HG02938 (cell line): ENCODE data around the gene BTN2A1.
"Not testable (repeated sequence)": the region's sequence is repeated elsewhere in the genome, so short reads cannot be mapped to it uniquely, and the experiment has no call there.

ENCODE experiments used
- ATAC-seq: cut with Tn5 transposase; IDR thresholded peaks from one replicate; pipeline ENCODE4 v1.9.1; 2021; ENCODE audit warnings: mild to moderate bottlenecking, moderate library complexity; ENCODE audit not compliant: unreplicated experiment

The BTN2A1 gene

GRCh38 chr6:26457806-26458688, at the start of gene BTN2A1:
BTN2A1 (plus strand) TSS chr6:26457955; CDS start chr6:26458637, 682 bp downstream.
- ATAC-seq = peak; percentile 95

- ATAC-seq = no peak
These were observed 48.7 kb upstream of the BTN2A1 start for GRCh38 chr6:26408828-26409730.

GRCh38 chr6:26411751-26412150, 46.0 kb upstream of the BTN2A1 start:
- ATAC-seq = no peak

GRCh38 chr6:26412228-26412627, 45.5 kb upstream of the BTN2A1 start:
- ATAC-seq = no peak

GRCh38 chr6:26412954-26413353, 44.8 kb upstream of the BTN2A1 start:
- no peak for ATAC-seq

- ATAC-seq = no peak
These were observed 43.5 kb upstream of the BTN2A1 start for GRCh38 chr6:26414281-26414680.

- no peak for ATAC-seq
These were observed 42.6 kb upstream of the BTN2A1 start for GRCh38 chr6:26415036-26415614.

- ATAC-seq = no peak
These were observed 42.0 kb upstream of the BTN2A1 start for GRCh38 chr6:26415791-26416190.

GRCh38 chr6:26416288-26416687, 41.5 kb upstream of the BTN2A1 start:
- no peak for ATAC-seq

GRCh38 chr6:26418077-26418476, 39.7 kb upstream of the BTN2A1 start:
- not testable (repeated sequence) for ATAC-seq

GRCh38 chr6:26418795-26419194, 39.0 kb upstream of the BTN2A1 start:
- ATAC-seq = not testable (repeated sequence)

- no peak for ATAC-seq
These were observed 37.0 kb upstream of the BTN2A1 start for GRCh38 chr6:26420688-26421171.

- peak; percentile 95 for ATAC-seq
These were observed 36.3 kb upstream of the BTN2A1 start for GRCh38 chr6:26421259-26422144.

GRCh38 chr6:26422329-26422728, 35.4 kb upstream of the BTN2A1 start:
- ATAC-seq = no peak

- ATAC-seq = no peak
These were observed 30.9 kb upstream of the BTN2A1 start for GRCh38 chr6:26426691-26427450.

GRCh38 chr6:26427451-26427809, 30.3 kb upstream of the BTN2A1 start:
- ATAC-seq = no peak

- no peak for ATAC-seq
These were observed 29.5 kb upstream of the BTN2A1 start for GRCh38 chr6:26428206-26428605.

GRCh38 chr6:26430787-26431186, 27.0 kb upstream of the BTN2A1 start:
- ATAC-seq = no peak
